Type B pancreatic cell (in vitro differentiated cells): Measurements from ENCODE around the gene SLC45A2. TPM values are rescaled to one million over a fixed set of nuclear protein-coding genes. Genes with fewer than 3 reads are reported as not detected.

Experiments used
- DNase-seq: peaks from one replicate; pipeline ENCODE4 v3.0.0; 2021; ENCODE audit warnings: mixed read lengths; ENCODE audit not compliant: unreplicated experiment; ENCODE audit errors: extremely low spot score
- H3K27ac Mint-ChIP-seq: 2 replicates; pipeline ENCODE4 v1.8.0; 2021; ENCODE audit warnings: mild to moderate bottlenecking, mixed read lengths
- H3K27me3 Mint-ChIP-seq: 2 replicates; pipeline ENCODE4 v1.8.0; 2021; ENCODE audit warnings: mixed read lengths
- H3K36me3 Mint-ChIP-seq: 2 replicates; pipeline ENCODE4 v1.8.0; 2021; ENCODE audit warnings: mixed read lengths
- H3K4me1 Mint-ChIP-seq: one replicate; pipeline ENCODE4 v1.8.0; 2021; ENCODE audit warnings: mixed read lengths; ENCODE audit not compliant: unreplicated experiment
- H3K4me3 Mint-ChIP-seq: 2 replicates; pipeline ENCODE4 v1.8.0; 2021; ENCODE audit warnings: mild to moderate bottlenecking, mixed read lengths
- H3K9me3 Mint-ChIP-seq: 2 replicates; pipeline ENCODE4 v1.8.0; 2021; ENCODE audit warnings: mixed read lengths
- CTCF ChIP-seq: fragments of 200-600 bp; sonication (generic); conservative IDR thresholded peaks from 2 replicates; pipeline ENCODE4 v1.5.0; 2021; ENCODE audit warnings: antibody characterized with exemption, mild to moderate bottlenecking
- total RNA-seq: library from RNA; stranded (reverse); gene quantifications from 2 replicates; pipeline ENCODE4 v1.2.1, GENCODE V29; 2021; ENCODE audit warnings: low replicate concordance

The SLC45A2 gene
- total RNA-seq, 1 donor from 2014 or later = 2.1 TPM

- peaks cover 22% of the 10 kb centered on the region for H3K27me3 Mint-ChIP-seq
- no peak for TF ChIP-seq CTCF
- no peaks in the 10 kb centered on the region for H3K9me3 Mint-ChIP-seq
- no peak overlapping the region for H3K27ac Mint-ChIP-seq
- peaks cover 7% of the 10 kb centered on the region for H3K4me1 Mint-ChIP-seq
- H3K36me3 Mint-ChIP-seq = no peaks in the 10 kb centered on the region
- H3K4me3 Mint-ChIP-seq = no peak overlapping the region
- DNase-seq = no peak
Observed at GRCh38 chr5:33933723-33934169, 50.7 kb downstream of the SLC45A2 start.

- H3K4me3 Mint-ChIP-seq = no peak overlapping the region
- H3K4me1 Mint-ChIP-seq = peaks cover 20% of the 10 kb centered on the region
- peaks cover 4% of the 10 kb centered on the region for H3K9me3 Mint-ChIP-seq
- TF ChIP-seq CTCF = no peak
- H3K36me3 Mint-ChIP-seq = no peaks in the 10 kb centered on the region
- no peak overlapping the region for H3K27ac Mint-ChIP-seq
- DNase-seq = no peak
- peaks cover 12% of the 10 kb centered on the region for H3K27me3 Mint-ChIP-seq
Observed at GRCh38 chr5:33931136-33931535, 53.4 kb downstream of the SLC45A2 start.

- TF ChIP-seq CTCF = no peak
Observed at GRCh38 chr5:33929925-33930690, 54.4 kb downstream of the SLC45A2 start.

GRCh38 chr5:33928283-33928682, 56.2 kb downstream of the SLC45A2 start:
- Mint-ChIP-seq H3K36me3 (no peaks in the 10 kb centered on the region), H3K4me1 (peaks cover 18% of the 10 kb centered on the region), H3K9me3 (peaks cover 4% of the 10 kb centered on the region), H3K27me3 (no peaks in the 10 kb centered on the region), H3K27ac (peak overlapping the region; percentile 73), H3K4me3 (peak overlapping the region; percentile 64)
- no peak for DNase-seq
- TF ChIP-seq CTCF = no peak

More at GRCh38 chr5:33929925-33930690, 54.4 kb downstream of the SLC45A2 start:
- Mint-ChIP-seq H3K4me3 (no peak overlapping the region), H3K9me3 (peaks cover 4% of the 10 kb centered on the region), H3K36me3 (no peaks in the 10 kb centered on the region), H3K4me1 (peaks cover 18% of the 10 kb centered on the region), H3K27me3 (peaks cover 3% of the 10 kb centered on the region), H3K27ac (no peak overlapping the region)
- no peak for DNase-seq

- no peaks in the 10 kb centered on the region for H3K27me3 Mint-ChIP-seq
- peaks cover 18% of the 10 kb centered on the region for H3K4me1 Mint-ChIP-seq
- H3K27ac Mint-ChIP-seq = peak overlapping the region; percentile 73
Observed at GRCh38 chr5:33927685-33928084, 56.8 kb downstream of the SLC45A2 start.

More at GRCh38 chr5:33927685-33928084, 56.8 kb downstream of the SLC45A2 start:
- no peak for DNase-seq
- H3K4me3 Mint-ChIP-seq = peak overlapping the region; percentile 64
- no peaks in the 10 kb centered on the region for H3K36me3 Mint-ChIP-seq
- TF ChIP-seq CTCF = no peak
- H3K9me3 Mint-ChIP-seq = peaks cover 4% of the 10 kb centered on the region
